WERI-Rb-1 (cell line): Measurements from ENCODE around the gene ZNF574.

ENCODE experiments used
- DNase-seq: peaks from one replicate; pipeline ENCODE4 v3.0.0-alpha.2; 2020
- H3K27ac ChIP-seq: fragments of 250-450 bp; sonication (Bioruptor Pico); 2 replicates; pipeline ENCODE4 v1.5.1; 2020; ENCODE audit warnings: mild to moderate bottlenecking, moderate library complexity
- H3K27me3 ChIP-seq: fragments of 250-450 bp; sonication (Bioruptor Pico); 2 replicates; pipeline ENCODE4 v1.5.1; 2021; ENCODE audit warnings: mild to moderate bottlenecking, low read depth, moderate library complexity; ENCODE audit not compliant: insufficient read depth, severe bottlenecking
- H3K36me3 ChIP-seq: fragments of 250-450 bp; sonication (Bioruptor Pico); 2 replicates; pipeline ENCODE4 v1.5.1; 2020; ENCODE audit warnings: mild to moderate bottlenecking, moderate library complexity
- H3K4me3 ChIP-seq: 2 replicates; pipeline ENCODE4 v1.5.1; 2011; ENCODE audit warnings: low read depth, mild to moderate bottlenecking, control low read depth, low read length
- H3K9me3 ChIP-seq: fragments of 250-450 bp; sonication (Bioruptor Pico); 2 replicates; pipeline ENCODE4 v1.5.1; 2021; ENCODE audit warnings: mild to moderate bottlenecking, moderate library complexity; ENCODE audit not compliant: severe bottlenecking
- TF ChIP-seq, protein P1 (sequence below): IDR thresholded peaks from 2 replicates; pipeline ENCODE4 v1.5.1; 2011; ENCODE audit warnings: low read depth, mild to moderate bottlenecking, control low read depth, inconsistent platforms, low read length

ZNF574 gene

GRCh38 chr19:42116308-42117075 is 40.5 kb downstream of the ZNF574 start:
- TF ChIP-seq, protein P1, sequence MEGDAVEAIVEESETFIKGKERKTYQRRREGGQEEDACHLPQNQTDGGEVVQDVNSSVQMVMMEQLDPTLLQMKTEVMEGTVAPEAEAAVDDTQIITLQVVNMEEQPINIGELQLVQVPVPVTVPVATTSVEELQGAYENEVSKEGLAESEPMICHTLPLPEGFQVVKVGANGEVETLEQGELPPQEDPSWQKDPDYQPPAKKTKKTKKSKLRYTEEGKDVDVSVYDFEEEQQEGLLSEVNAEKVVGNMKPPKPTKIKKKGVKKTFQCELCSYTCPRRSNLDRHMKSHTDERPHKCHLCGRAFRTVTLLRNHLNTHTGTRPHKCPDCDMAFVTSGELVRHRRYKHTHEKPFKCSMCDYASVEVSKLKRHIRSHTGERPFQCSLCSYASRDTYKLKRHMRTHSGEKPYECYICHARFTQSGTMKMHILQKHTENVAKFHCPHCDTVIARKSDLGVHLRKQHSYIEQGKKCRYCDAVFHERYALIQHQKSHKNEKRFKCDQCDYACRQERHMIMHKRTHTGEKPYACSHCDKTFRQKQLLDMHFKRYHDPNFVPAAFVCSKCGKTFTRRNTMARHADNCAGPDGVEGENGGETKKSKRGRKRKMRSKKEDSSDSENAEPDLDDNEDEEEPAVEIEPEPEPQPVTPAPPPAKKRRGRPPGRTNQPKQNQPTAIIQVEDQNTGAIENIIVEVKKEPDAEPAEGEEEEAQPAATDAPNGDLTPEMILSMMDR, result 0 out of 2 replicates have a peak, but pooled peaks have one; percentile 5
- H3K27ac ChIP-seq, result no peak overlapping the region
- no peak overlapping the region for H3K4me3 ChIP-seq
- DNase-seq, result no peak
- H3K9me3 ChIP-seq, result no peaks in the 10 kb centered on the region
- no peaks in the 10 kb centered on the region for H3K27me3 ChIP-seq
- H3K36me3 ChIP-seq, result no peaks in the 10 kb centered on the region

- no peak overlapping the region for H3K4me3 ChIP-seq
- no peaks in the 10 kb centered on the region for H3K27me3 ChIP-seq
- no peaks in the 10 kb centered on the region for H3K9me3 ChIP-seq
- DNase-seq, result no peak
- TF ChIP-seq, protein P1, result no peak
- H3K36me3 ChIP-seq, result no peaks in the 10 kb centered on the region
- H3K27ac ChIP-seq, result no peak overlapping the region
Observed at GRCh38 chr19:42117076-42117475, 41.1 kb downstream of the ZNF574 start.

DNA sequence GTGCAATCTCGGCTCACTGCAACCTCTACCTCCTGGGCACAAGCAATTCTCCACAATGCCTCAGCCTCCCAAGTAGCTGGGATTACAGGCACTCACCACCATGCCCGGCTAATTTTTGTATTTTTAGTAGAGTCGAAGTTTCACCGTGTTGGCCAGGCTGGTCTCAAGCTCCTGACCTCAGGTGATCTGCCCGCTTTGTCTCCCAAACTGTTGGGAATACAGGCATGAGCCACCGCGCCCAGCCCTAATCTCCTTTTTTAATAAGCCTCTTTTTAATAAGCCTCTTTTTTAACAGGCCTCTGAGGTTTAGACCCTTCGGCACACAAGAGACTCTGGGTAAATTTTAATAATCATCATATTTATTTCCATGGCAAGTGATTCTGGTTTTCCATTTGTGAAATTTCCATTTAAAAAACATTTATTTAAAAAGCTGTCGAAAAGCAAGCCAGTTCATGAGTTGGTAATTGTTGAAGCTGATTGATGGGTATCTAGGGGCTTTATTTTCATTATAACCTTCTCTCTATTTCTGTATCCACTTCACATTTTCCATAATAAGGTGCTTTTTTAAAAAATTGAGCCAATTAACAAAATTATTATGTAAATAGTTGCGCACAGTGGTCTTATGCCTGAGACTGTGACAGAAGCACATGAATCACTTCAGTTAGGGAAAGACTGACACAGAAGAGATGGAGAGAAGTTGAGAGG is 44.5 kb downstream of the ZNF574 start:
- H3K36me3 ChIP-seq, result no peaks in the 10 kb centered on the region
- H3K27me3 ChIP-seq, result no peaks in the 10 kb centered on the region
- no peak overlapping the region for H3K4me3 ChIP-seq
- peaks cover 4% of the 10 kb centered on the region for H3K9me3 ChIP-seq
- TF ChIP-seq, protein P1, result no peak
- DNase-seq, result peak; percentile 80
- peak overlapping the region; percentile 64 for H3K27ac ChIP-seq

- Histone ChIP-seq H3K27me3 (no peaks in the 10 kb centered on the region), H3K36me3 (no peaks in the 10 kb centered on the region), H3K27ac (peak overlapping the region; percentile 64), H3K9me3 (peaks cover 4% of the 10 kb centered on the region), H3K4me3 (no peak overlapping the region)
- DNase-seq, result no peak
- TF ChIP-seq, protein P1, result no peak
Observed at GRCh38 chr19:42121036-42121621, 45.2 kb downstream of the ZNF574 start.

DNA sequence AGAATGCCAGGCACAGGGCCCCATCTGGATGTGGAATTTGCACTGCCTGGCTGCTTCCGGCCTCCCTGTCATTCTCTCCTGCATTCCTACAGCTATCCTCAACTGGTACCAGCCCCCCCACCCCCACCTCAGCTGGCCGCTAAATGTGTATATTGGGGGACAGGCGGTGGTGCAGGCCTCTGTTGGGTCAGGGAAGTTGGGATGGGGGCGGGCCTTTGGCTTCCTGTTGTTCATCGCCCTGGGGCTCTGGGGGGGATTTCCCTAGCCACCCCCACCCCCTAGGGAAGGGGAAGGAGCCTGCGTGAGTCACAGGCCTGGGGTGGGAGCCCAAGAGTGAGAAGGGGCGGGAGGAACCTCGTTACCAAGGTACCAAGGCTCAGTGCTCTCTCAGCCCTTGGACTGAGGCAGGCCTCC is 45.7 kb downstream of the ZNF574 start:
- no peak for DNase-seq
- H3K27ac ChIP-seq, result peak overlapping the region; percentile 64
- H3K9me3 ChIP-seq, result peaks cover 4% of the 10 kb centered on the region
- H3K36me3 ChIP-seq, result no peaks in the 10 kb centered on the region
- TF ChIP-seq, protein P1, result no peak
- no peaks in the 10 kb centered on the region for H3K27me3 ChIP-seq
- no peak overlapping the region for H3K4me3 ChIP-seq
